GM19397 (cell line): ENCODE data around the gene WDR7.

Source experiments
- ATAC-seq: cut with Tn5 transposase; IDR thresholded peaks from one replicate; pipeline ENCODE4 v1.9.1; 2021; ENCODE audit warnings: mild to moderate bottlenecking, moderate library complexity; ENCODE audit not compliant: unreplicated experiment

The WDR7 gene

DNA sequence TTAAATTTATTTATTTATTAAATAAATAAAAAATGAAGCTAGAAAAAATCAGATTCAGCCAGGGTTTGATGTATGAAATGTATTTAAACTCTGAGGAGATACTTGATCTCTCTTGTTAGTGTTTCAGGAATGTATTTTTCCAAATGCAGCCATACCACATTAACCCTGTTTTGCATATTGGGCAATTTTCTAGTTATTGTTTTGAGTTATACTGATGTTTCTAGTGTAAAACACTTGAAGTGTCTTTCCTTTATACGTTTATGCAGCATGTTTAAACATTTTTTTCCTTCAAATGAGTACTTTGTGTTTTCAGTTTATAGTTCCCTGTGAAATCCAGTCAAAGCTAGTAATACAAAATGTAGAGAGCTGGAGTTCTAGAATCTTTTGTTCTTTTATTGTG, 69.9 kb downstream of the WDR7 start:
- ATAC-seq: no peak

DNA sequence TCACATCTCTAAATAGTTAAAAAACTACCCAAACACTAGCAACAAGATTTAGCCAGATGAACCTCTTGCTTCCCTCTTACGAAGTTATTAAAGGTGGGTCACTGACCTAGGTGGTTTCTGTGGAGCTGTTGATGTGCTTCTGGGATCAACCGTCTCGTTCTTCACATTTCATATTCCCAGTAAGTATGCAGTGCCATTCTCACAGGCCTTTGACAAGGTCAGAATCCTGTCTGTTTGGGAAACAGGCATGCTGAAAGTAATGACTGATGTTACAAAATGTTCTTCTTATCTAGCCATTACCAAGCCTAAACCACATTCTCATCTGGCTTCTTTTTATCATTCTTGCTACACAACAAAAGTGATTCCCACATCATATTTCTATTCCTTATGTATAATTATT, 70.3 kb downstream of the WDR7 start:
- ATAC-seq: no peak

DNA sequence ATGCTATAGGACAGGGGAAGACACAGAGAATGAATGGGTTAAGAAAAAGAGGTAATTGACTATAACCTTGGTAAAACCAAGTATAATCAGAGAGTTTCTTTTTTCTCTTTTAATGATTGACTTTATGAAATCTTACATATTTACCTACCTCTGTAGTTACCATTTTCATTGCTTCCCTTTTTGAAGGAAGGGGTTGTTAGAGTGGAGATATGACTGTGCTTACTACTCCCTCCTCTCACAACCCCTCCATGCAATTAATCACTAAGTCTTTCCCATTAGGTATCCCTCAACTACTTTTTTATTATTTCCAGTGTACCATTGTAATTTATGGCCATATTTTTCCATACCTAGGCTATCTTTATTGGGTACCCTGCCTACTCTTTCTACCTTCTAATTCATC, 71.4 kb downstream of the WDR7 start:
- ATAC-seq: no peak

DNA sequence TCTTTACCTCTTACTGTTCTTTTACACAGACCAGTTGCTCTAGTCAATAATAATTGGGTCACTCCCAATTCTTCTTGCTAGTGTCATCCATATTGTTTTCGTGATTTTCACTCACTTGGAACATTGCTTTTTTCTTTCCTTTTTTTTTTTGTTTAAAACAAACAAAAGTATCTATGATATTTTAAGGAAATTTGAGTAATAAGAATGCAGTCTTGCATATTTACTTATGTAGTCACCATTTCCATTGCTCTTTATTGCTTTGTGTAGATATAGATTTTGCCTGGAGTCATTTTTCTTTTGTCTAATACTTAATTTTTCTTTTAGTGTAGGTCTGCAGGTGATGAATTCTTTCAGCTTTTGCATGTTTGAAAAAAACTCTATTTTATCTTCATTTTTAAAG, 71.9 kb downstream of the WDR7 start:
- ATAC-seq: no peak

DNA sequence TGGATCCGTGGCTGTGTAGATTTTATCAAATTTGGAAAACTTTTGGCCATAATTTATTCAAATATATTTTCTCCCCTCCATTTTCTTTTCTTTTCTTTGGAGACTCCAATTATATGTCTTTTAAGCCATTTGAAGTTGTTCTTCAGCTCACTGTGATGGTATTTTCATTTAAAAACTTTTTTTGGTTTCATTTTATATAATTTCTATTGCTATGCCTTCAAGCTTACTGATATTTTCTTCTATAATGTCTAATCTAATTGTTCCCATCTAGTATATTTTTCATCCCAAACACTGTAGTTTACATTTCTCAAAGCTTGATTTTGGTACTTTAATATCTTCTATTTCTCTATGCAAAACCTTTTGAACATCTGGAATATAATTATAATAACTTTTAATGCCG, 72.5 kb downstream of the WDR7 start:
- ATAC-seq: no peak

DNA sequence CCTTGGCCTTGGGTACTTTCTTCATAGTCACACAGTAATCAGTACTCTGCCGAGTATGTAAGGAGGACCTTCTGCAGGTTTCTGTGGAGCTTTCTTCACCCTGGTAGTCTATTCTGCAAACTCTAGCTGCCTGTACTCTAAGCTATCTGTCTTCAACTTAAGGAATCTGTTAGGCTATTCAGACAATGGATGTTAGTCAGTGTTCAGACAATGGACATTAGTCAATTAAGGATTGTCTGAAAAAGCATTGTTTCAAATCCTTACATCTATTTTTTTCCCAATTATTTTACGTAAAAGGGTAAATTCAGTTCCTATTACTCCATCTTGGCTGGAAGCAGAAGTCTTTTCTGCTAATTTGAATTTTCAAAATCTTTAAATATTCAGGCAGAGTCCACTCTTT, 75.7 kb downstream of the WDR7 start:
- ATAC-seq: no peak

DNA sequence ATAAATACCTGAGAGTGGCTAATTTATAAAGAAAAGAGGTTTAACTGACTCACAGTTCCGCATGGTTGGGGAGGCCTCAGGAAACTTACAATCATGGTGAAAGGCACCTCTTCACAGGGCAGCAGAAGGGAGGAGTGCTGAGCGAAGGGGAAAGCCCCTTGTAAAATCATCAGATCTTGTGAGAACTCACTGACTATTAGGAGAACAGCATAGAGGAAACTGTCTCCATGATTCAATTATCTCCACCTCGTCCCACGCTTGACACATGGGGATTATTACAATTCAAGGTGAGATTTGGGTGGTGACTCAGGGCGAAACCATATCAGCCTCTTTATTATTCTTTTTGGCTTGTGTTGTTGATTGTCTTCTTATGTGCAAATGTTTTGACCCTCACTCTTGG, 76.2 kb downstream of the WDR7 start:
- no peak for ATAC-seq

DNA sequence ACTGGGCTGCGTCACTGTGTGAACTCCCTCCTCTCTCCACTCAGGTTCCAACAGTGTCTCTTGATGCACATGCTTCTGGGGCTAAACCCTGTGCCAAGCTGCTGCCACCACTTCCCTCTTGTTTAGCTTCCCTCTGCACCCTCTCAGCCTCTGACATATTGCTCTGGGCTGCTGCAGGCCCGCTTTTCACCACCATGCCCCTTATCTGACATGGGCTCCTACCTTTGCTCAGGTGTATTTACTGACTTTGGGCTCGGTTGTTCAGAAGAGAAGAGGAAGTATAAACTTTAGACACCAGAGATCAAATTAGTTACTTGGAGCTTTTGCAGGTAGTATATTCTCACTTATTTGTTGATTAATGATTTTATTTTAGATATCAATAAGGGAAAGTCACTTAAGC, 77.6 kb downstream of the WDR7 start:
- ATAC-seq: no peak

DNA sequence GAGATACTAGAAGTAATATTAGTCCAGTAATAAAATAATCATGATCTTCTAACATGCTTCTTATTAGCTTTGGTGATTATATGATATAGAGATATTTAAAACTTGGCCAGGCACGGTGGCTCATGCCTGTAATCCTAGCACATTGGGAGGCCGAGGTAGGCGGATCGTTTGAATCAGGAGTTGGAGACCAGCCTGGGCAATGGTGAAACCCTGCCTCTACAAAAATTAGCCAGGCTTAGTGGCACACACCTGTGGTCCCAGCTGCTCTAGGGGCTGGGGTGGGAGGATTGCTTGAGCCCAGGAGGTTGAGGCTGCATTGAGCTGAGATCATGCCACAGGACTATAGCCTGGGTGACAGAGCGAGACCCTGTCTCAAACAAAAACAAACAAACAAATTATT, 87.0 kb downstream of the WDR7 start:
- no peak for ATAC-seq

DNA sequence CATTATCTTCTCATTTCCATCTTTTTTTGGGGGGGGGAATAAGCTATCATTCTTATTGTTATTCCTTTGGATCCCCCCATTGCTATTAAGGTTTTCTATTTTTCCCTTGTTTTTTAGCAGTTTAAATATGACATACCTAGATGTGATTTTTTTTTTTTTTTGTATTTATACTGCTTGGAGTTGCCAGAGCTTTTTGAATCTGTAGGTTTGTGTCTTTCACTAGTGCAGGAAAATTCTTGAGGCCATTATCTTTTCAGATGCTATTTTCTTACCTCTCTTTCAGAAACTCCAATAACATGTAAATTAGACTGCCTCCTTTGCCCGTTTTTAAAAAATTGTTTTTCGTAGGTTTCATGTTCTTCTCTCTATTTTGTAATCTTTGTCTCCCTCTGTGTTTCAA, 88.6 kb downstream of the WDR7 start:
- ATAC-seq: no peak

DNA sequence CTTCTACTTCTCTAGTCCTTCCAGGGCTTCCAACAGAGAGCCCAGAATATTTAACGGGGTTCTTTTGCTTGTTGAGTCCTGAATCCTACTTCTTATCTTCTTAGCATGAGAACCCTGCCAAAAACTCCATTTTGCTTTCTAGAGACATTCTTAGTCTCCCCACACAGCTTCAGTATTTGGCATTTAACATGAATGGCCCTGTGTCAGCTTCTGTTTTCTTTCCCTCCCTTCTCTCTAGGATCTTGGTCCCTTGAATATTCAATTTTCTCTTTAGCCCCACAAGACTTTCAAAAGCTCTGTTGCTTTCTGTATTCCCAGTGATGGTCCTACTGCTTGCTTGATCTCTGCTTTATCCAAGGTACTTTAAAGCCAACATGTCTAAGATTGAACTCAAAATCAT, 89.5 kb downstream of the WDR7 start:
- ATAC-seq: no peak

DNA sequence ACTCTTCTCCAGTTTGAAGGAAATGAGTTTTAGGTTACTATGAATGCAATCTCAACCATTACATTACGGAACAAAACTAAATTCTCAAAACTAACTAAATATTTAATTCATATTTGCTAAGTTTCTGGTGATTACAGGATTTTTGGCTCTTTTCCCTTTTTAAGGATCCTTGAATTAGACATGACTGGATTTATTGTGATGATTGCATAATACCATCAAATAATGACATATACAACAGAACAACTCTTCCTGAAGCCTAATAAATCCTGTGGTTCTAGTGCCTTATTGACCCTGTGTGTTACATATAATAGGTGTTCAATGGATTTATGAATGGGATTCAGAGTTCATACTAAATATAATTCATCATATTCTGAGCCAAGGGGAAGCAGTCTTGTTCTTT, 90.5 kb downstream of the WDR7 start:
- ATAC-seq: no peak

DNA sequence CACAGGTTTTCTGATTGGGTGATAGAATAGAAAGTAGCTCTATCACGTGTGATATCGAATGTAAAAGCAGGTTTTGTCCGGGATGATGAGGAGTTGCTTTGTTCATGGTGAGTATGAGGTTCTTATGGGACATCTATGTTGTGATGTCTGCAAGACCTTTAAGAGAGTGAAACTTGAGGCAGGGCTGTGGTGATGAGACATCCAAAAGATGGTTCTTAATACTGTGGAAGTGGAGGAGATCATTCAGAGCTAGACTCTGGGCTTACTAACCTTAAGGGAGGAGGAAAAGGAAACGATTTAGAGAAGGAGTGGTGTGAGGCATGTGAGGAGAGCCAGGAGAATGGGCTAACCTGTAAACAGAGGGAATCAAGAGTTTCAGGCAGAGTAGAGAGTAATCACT, 92.0 kb downstream of the WDR7 start:
- no peak for ATAC-seq

DNA sequence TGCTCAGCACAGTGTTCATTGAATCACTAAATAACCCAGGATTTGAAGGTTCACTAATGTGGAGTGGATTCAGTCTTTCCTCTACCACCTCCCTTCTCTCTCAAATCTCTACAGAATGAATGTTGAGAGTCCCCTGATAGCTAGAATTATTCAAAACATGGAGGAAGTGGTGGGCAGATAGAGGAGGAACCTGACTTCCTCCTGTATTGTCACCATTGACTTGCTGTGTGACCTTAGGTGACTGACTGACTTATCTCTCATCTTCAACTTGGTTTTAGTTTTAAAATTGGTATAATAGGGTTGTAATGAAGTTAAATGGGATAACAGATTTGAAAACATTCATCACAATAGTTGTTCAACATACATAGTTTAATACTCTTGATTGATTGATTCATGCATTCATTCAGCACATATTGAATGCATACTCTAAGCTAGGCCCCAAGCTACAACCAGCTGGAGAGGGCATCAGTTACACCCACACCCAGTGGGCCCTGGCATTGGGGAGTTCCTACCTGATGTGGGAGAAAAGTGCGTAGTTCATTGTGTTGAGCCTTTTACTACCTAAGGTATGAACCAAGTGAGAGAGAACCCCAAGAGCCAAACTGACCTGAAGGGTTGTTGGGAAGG, 96.0 kb downstream of the WDR7 start:
- ATAC-seq: no peak

DNA sequence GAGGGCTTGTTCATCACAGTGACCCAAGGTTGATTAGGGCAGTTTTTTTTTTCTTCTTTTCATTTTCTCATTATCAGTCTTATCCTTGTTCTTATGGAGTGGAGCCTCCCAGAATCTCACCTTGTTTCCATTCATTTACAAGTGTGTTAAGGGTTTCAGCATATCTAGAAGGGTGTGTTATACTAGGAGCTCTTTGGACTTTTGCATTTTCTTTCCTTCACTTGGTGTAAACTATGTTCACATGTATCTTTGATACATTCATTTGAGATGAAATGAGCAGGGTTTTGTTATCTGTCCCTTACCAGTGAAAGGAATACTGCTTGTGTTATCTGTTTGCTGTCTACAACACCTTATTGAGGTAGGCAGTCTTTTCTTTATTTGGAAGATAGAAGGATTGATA, 96.7 kb downstream of the WDR7 start:
- no peak for ATAC-seq

DNA sequence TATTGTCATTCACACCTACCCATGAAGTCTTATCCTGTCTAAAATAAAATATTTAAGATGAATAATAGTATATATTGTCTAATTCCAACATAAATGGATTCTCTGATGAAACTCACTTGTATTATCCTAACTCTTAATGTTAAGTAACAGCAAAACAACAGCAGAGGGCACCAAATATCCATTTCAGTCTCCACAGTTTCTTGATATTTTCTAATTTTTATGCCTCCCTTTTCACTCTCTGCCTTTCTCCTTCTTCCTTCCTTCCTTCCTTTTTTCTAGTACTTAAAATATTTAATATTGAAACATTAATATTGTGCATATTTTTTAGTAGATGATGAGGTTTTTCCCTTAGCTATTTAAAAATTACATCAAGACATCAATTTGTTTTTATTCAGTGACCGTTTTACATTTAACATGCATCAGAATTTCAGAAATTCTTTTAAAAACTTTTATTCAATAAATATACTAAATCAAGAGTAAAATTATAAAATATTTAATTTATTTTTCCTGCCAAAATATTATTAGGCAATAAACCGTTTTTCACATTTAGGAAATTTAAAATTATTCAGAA, 97.6 kb downstream of the WDR7 start:
- no peak for ATAC-seq

DNA sequence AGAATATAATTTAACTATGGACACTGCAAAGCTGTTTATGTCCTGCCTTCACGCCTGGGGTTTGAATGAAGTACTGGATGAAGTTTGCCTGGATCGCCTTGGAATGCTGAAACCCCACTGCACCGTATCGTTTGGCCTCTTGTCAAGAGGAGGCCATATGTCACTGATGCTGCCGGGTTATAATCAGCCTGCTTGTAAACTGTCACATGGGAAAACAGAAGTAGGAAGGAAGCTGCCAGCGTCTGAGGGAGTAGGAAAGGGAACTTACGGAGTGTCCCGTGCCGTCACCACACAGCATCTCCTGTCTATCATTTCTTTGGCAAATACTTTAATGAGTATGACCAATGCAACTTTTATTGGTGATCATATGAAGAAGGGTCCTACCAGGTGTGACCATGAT, 105.8 kb downstream of the WDR7 start:
- ATAC-seq: no peak

DNA sequence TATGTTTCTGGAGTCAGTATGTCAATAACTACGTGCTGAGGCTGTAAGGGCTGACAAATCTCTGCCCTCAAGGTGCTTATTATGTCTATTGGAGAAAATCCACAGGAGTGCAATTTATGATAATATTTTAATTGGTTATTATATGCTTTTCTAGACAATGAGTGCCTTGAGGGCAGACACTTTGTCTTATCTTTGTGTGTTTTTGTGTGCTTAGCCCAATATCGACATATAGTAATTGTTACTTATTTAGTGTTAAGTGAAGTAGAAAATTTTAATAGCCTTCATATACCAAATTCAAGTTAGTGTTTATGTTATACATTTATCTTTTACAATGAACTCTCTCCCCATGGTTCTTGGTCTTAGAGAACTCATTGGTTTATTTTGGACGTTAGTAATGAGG, 118.9 kb downstream of the WDR7 start:
- ATAC-seq: no peak

DNA sequence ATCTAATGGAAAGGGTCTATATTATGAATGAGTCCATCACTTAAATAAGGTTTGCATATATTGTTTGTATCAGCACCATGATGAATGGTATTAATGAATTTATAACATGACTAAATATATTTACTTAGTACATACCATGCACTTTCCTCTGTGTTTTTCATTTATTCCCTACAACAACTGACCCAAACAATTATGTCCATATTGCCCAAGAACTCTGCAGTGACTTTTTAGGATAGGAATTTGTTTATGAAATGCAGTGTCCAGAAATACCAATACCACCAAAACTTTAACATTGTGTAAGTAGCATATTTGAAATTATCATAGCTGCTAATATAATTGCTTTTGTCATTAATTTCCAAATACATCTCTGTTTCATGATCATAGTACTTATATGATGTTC, 119.7 kb downstream of the WDR7 start:
- no peak for ATAC-seq

DNA sequence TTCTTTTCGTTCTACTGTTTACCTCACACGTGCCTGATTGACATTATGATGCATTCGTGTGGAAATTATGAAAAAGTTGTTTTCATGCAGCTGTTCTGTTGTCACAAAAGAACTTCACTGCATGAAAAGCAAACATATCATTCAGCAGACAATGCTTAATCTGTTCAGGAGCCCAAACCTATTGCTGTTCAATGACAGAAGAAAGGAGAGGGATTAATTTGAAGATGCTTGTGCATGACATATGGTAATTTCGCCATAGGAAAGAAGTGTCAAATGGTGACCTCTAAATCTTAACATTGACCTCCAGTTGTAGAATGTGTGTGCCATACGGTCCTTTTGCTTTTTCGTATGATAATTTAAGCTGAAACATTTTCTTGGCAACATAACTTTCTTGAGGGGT, 124.5 kb downstream of the WDR7 start:
- no peak for ATAC-seq

DNA sequence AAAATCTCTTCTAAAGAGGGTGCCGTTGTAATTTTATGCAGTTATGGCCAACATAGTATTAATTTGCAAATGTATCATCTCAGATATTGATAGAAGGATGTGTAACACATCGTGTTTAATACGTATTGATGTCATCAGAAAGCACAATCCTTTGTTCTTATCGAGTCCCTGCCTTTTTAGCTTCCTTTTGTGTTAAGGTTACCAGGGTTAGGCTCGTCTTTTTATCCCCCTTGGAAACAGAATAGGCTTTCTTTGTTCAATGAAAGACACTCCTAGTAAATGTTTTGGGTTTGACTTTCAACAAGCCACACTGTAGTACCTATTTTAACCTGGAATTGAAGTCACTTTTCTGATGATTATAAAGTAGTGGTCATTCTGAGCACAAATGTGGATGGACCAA, 136.2 kb downstream of the WDR7 start:
- no peak for ATAC-seq

DNA sequence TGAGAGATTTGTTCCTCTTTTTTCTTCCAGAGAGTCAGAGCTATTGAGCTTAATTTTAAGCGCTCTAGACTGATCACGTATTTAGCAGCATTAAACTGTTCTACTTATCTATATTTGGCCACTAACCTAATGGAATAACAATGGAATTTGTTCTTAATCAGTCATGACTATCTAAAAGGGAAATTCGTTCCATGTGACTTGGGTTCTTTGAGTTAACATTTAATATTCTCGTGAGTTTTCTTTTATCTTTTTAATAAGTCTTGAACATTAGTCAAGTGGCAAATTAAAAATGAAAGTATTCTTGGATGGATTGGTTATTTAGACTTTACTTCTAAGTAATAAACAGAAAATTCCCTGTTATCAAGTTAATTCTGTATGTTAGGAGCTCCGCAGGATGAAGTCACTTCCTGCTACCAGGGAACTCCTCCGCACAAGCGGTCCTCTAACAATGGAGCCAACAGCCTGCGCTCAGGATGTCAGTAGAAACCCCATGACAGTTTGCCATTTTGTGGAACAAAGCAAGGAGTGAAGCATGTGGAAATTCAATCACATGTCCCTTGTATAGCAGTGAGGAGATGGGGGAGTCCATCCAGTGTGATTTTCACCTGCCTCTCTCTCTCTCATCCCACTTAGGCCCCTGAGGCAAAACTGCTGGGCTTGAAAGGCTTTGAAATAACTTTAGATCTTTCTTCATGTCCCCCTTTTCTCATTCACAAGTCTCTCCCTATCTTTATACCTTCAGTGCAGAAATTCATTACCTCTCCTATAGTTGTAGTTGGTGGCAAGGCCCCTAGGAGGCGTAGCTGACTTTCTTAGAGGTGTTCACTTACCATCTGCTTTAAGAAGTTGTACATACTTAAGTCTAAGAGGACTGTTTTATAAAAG, 138.1 kb downstream of the WDR7 start:
- ATAC-seq: no peak

DNA sequence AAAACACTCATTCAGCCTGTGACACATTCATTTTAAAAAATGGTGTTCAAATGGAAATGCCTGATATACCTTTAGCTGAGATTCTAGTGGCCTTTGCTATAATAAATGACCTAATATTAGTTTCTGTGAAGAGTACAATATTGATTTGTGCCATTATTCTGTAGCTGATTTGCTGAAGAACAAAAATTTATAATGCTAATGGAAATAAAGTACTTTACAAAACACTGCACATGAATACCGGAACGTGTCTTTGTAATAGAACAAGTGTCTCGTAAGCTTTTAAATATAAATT, 138.7 kb downstream of the WDR7 start:
- ATAC-seq: no peak
